ENCODE measurements around the gene GDF10.

The GDF10 gene

DNA sequence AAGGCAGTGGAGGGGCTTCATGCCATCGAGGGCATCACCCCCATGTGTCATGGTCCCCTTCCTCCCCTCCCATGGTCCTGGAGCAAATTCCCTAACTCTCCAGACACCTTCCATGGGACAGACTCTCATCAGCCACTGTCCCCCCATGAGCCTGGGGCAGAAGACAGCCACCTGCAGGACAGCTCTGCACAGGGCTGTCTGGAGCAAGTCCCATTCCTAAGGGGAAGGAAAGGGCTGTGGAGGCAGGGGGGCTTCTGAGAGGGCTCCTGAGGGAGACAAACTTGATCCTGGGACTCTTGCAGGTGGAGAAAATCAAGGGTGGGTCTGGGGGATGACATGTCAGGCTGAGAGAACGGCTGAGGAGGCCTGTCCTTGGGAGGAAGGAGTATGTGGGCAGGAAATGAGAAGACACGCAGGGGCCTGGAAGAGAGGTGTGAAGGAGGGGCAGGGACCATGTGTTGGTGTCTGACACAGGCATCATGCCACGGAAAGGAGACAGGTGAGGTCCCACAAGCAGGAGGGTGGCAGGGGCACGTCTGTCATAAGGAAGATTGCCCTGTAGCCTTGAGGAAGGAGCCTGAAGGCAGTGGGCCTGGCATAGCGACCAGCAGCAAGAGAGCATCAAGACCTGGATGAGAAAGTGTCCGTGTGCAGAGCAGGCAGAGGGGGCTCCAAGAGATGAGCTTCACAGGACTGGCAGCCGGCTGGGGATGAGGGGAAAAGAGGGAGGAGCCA lies 14.4 kb upstream of the GDF10 start:
- no peak for TF ChIP-seq RARB (CRISPR knock-in tag; IDR thresholded peaks at IDR 0.05)
- TF ChIP-seq ISL1 (CRISPR knock-in tag; IDR thresholded peaks at IDR 0.05) = no peak
- no peak for TF ChIP-seq OSR1 (CRISPR knock-in tag; IDR thresholded peaks at IDR 0.05)
- no peak for TF ChIP-seq TOX (CRISPR knock-in tag; IDR thresholded peaks at IDR 0.05; ENCODE audit: borderline replicate concordance)
- no peak for TF ChIP-seq ZFP3 (CRISPR knock-in tag; IDR thresholded peaks at IDR 0.05)
- TF ChIP-seq CSDC2 (CRISPR knock-in tag; IDR thresholded peaks at IDR 0.05) = no peak
- TF ChIP-seq SNAI2 (CRISPR knock-in tag; IDR thresholded peaks at IDR 0.05) = no peak
- no peak for TF ChIP-seq ARNTL (CRISPR knock-in tag; IDR thresholded peaks at IDR 0.05; ENCODE audit: borderline replicate concordance, low read depth)
- no peak for TF ChIP-seq ZFP30 (CRISPR knock-in tag; IDR thresholded peaks at IDR 0.05)
- TF ChIP-seq, protein P1, sequence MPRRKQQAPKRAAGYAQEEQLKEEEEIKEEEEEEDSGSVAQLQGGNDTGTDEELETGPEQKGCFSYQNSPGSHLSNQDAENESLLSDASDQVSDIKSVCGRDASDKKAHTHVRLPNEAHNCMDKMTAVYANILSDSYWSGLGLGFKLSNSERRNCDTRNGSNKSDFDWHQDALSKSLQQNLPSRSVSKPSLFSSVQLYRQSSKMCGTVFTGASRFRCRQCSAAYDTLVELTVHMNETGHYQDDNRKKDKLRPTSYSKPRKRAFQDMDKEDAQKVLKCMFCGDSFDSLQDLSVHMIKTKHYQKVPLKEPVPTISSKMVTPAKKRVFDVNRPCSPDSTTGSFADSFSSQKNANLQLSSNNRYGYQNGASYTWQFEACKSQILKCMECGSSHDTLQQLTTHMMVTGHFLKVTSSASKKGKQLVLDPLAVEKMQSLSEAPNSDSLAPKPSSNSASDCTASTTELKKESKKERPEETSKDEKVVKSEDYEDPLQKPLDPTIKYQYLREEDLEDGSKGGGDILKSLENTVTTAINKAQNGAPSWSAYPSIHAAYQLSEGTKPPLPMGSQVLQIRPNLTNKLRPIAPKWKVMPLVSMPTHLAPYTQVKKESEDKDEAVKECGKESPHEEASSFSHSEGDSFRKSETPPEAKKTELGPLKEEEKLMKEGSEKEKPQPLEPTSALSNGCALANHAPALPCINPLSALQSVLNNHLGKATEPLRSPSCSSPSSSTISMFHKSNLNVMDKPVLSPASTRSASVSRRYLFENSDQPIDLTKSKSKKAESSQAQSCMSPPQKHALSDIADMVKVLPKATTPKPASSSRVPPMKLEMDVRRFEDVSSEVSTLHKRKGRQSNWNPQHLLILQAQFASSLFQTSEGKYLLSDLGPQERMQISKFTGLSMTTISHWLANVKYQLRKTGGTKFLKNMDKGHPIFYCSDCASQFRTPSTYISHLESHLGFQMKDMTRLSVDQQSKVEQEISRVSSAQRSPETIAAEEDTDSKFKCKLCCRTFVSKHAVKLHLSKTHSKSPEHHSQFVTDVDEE (CRISPR knock-in tag; IDR thresholded peaks at IDR 0.05) = no peak
- no peak for TF ChIP-seq ZNF70 (CRISPR knock-in tag; IDR thresholded peaks at IDR 0.05)
- TF ChIP-seq ZC3H10 (CRISPR knock-in tag; IDR thresholded peaks at IDR 0.05) = no peak
- no peak for TF ChIP-seq PPARA (CRISPR knock-in tag; IDR thresholded peaks at IDR 0.05; ENCODE audit: borderline replicate concordance)
- no peak for TF ChIP-seq BACH2 (CRISPR knock-in tag; IDR thresholded peaks at IDR 0.05; ENCODE audit: borderline replicate concordance)
- no peak for TF ChIP-seq POU6F1 (CRISPR knock-in tag; IDR thresholded peaks at IDR 0.05; ENCODE audit: borderline replicate concordance, low read depth)
- TF ChIP-seq, protein P2, sequence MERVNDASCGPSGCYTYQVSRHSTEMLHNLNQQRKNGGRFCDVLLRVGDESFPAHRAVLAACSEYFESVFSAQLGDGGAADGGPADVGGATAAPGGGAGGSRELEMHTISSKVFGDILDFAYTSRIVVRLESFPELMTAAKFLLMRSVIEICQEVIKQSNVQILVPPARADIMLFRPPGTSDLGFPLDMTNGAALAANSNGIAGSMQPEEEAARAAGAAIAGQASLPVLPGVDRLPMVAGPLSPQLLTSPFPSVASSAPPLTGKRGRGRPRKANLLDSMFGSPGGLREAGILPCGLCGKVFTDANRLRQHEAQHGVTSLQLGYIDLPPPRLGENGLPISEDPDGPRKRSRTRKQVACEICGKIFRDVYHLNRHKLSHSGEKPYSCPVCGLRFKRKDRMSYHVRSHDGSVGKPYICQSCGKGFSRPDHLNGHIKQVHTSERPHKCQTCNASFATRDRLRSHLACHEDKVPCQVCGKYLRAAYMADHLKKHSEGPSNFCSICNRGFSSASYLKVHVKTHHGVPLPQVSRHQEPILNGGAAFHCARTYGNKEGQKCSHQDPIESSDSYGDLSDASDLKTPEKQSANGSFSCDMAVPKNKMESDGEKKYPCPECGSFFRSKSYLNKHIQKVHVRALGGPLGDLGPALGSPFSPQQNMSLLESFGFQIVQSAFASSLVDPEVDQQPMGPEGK (CRISPR knock-in tag; IDR thresholded peaks at IDR 0.05; ENCODE audit: borderline replicate concordance) = no peak
- no peak for TF ChIP-seq ZNF565 (CRISPR knock-in tag; conservative IDR thresholded peaks at IDR 0.05; ENCODE audit: low read depth)
- TF ChIP-seq ESRRG (CRISPR knock-in tag; IDR thresholded peaks at IDR 0.05) = no peak
- TF ChIP-seq ZNF8 (CRISPR knock-in tag; IDR thresholded peaks at IDR 0.05) = no peak
- ATAC-seq = no peak

DNA sequence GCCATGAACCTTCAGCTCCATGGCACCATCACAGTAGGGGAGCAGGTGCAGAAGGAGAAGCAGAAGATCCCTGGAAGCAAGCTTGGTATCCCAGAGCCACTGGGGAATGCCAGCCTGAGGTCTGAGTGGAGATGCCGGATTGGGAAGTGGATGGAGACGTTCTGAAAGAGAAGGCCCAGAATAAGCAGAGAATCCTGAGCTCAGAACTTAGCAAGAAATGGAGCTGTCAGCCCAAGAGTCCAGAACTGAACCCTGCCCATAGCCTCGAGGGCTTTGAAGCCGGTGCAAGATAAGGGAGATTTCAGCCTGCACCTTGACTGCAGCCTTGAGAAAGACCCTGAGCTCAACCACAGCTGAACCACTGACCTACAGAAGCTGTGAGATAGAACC lies 13.9 kb upstream of the GDF10 start:
- TF ChIP-seq ZNF8 (CRISPR knock-in tag; IDR thresholded peaks at IDR 0.05) = no peak
- no peak for TF ChIP-seq PPARA (CRISPR knock-in tag; IDR thresholded peaks at IDR 0.05; ENCODE audit: borderline replicate concordance)
- TF ChIP-seq ZC3H10 (CRISPR knock-in tag; IDR thresholded peaks at IDR 0.05) = no peak
- TF ChIP-seq RARB (CRISPR knock-in tag; IDR thresholded peaks at IDR 0.05) = no peak
- no peak for TF ChIP-seq CSDC2 (CRISPR knock-in tag; IDR thresholded peaks at IDR 0.05)
- TF ChIP-seq ARNTL (CRISPR knock-in tag; IDR thresholded peaks at IDR 0.05; ENCODE audit: borderline replicate concordance, low read depth) = no peak
- TF ChIP-seq, protein P2 (CRISPR knock-in tag; IDR thresholded peaks at IDR 0.05; ENCODE audit: borderline replicate concordance) = no peak
- TF ChIP-seq CSRNP3 (CRISPR knock-in tag; IDR thresholded peaks at IDR 0.05) = no peak
- no peak for ATAC-seq
